GM12878 (cell line): ENCODE results near the gene TSHZ2. TPM values are rescaled to one million over a fixed set of nuclear protein-coding genes. Genes with fewer than 3 reads are reported as not detected.

ENCODE experiments used
- ATAC-seq: fragments of 200-7000 bp; cut with Tn5 transposase; 3 replicates; pipeline ENCODE4 v1.9.1; 2020; ENCODE audit warnings: mild to moderate bottlenecking, moderate library complexity
- BruUV-seq: library from RNA; stranded (reverse); fragments of 400-500 nt; replicated peaks from 2 replicates; lab custom pipeline; 2021; lab: Mats Ljungman, UMichigan
- CTCF ChIA-PET: fragments of 300-600 bp; sonication (Branson Sonifier 250); formaldehyde crosslinking; extraction: SDS; loops from one replicate; lab custom pipeline; 2021; ENCODE audit warnings: inconsistent platforms; lab: Yijun Ruan, JAX
- POLR2A ChIA-PET: fragments of 350-600 bp; formaldehyde crosslinking; extraction: SDS; loops from one replicate; lab custom pipeline; 2021; ENCODE audit warnings: inconsistent platforms; lab: Charles Lee
- RAD21 ChIA-PET: fragments of 300-600 bp; sonication (Branson Sonifier 250); formaldehyde crosslinking; loops from one replicate; lab custom pipeline; 2023; ENCODE audit warnings: antibody characterized with exemption; ENCODE audit not compliant: unreplicated experiment; lab: Charles Lee
- SMC1A ChIA-PET: fragments of 300-600 bp; sonication (Branson Sonifier 250); formaldehyde crosslinking; loops from one replicate; lab custom pipeline; 2023; ENCODE audit not compliant: unreplicated experiment, uncharacterized antibody; lab: Charles Lee
- DNase-seq: peaks from one replicate; pipeline ENCODE4 v3.0.0-alpha.2; 2011; ENCODE audit warnings: low read depth, low spot score
- FAIRE-seq: peaks from 3 replicates; lab custom pipeline; 2011; peaks lifted over from hg19 to GRCh38; lab: Jason Lieb, UNC
- H2AFZ ChIP-seq: 2 replicates; pipeline ENCODE4 v1.6.0; 2011; ENCODE audit warnings: low read depth, low read length, control low read depth; ENCODE audit not compliant: control insufficient read depth
- H3K27ac ChIP-seq: 2 replicates; pipeline ENCODE4 v1.5.1; 2011; ENCODE audit warnings: control low read depth; ENCODE audit not compliant: control insufficient read depth, insufficient read depth
- H3K27me3 ChIP-seq, 2 experiments: replicated peaks in 1 of 2; 2 replicates each; pipeline versions ENCODE4 v1.6.0 to v1.6.1; 2011; ENCODE audit warnings: low read length in 1 of 2; ENCODE audit not compliant: control insufficient read depth in 2 of 2, insufficient read depth in 2 of 2
- H3K36me3 ChIP-seq, 2 experiments: 2 replicates each; pipeline ENCODE4 v1.5.1; 2011; ENCODE audit warnings: low read length in 1 of 2; ENCODE audit not compliant: control insufficient read depth in 2 of 2, insufficient read depth in 2 of 2
- H3K4me1 ChIP-seq: 2 replicates; pipeline ENCODE4 v1.6.1; 2011; ENCODE audit warnings: mild to moderate bottlenecking, low read length, moderate library complexity, mixed read lengths; ENCODE audit not compliant: control insufficient read depth, insufficient read depth
- H3K4me2 ChIP-seq: 2 replicates; pipeline ENCODE4 v1.6.0; 2011; ENCODE audit warnings: control low read depth; ENCODE audit not compliant: control insufficient read depth, insufficient read depth
- H3K4me3 ChIP-seq: fragments of 200-600 bp; sonication (generic); 2 replicates; pipeline ENCODE4 v1.5.1; 2016
- H3K79me2 ChIP-seq: 2 replicates; pipeline ENCODE4 v1.6.0; 2011; ENCODE audit warnings: low read length; ENCODE audit not compliant: control insufficient read depth, insufficient read depth
- H3K9ac ChIP-seq: 2 replicates; pipeline ENCODE4 v1.8.0; 2011; ENCODE audit warnings: low read length, control low read depth, mixed read lengths; ENCODE audit not compliant: control insufficient read depth, insufficient read depth
- H3K9me3 ChIP-seq: replicated peaks from 3 replicates; pipeline ENCODE4 v1.5.1; 2011; ENCODE audit warnings: mild to moderate bottlenecking, low read length; ENCODE audit not compliant: control insufficient read depth, insufficient read depth
- H4K20me1 ChIP-seq: 2 replicates; pipeline ENCODE4 v1.6.0; 2011; ENCODE audit not compliant: control insufficient read depth, insufficient read depth
- EED ChIP-seq: sonication (generic); IDR thresholded peaks from 2 replicates; pipeline ENCODE4 v1.6.1; 2016; ENCODE audit warnings: antibody characterized with exemption, low read depth
- EGR1 ChIP-seq, 2 experiments: IDR thresholded peaks; 1 replicate in 1 of 2; 2 replicates in 1 of 2; pipeline ENCODE4 v1.6.1; 2011 to 2012; ENCODE audit warnings: low read depth in 2 of 2, low read length in 2 of 2, borderline replicate concordance in 1 of 2, mild to moderate bottlenecking in 1 of 2, moderate library complexity in 1 of 2
- IRF4 ChIP-seq: IDR thresholded peaks from 2 replicates; pipeline ENCODE4 v1.6.1; 2011; ENCODE audit warnings: low read depth, low read length
- MTA3 ChIP-seq: IDR thresholded peaks from 2 replicates; pipeline ENCODE4 v1.6.1; 2012; ENCODE audit warnings: low read length, inconsistent platforms, borderline replicate concordance
- NBN ChIP-seq: fragments of 450-650 bp; IDR thresholded peaks from 2 replicates; pipeline ENCODE4 v1.6.1; 2016
- NR2C1 ChIP-seq: fragments of 450-650 bp; IDR thresholded peaks from 2 replicates; pipeline ENCODE4 v1.6.1; 2017; ENCODE audit warnings: antibody characterized with exemption, mild to moderate bottlenecking, moderate library complexity
- YY1 ChIP-seq: IDR thresholded peaks from 2 replicates; pipeline ENCODE4 v1.6.1; 2011; ENCODE audit warnings: low read depth, mild to moderate bottlenecking, low read length
- ZSCAN29 ChIP-seq: fragments of 450-650 bp; IDR thresholded peaks from 2 replicates; pipeline ENCODE4 v1.6.1; 2017; ENCODE audit warnings: mild to moderate bottlenecking, moderate library complexity
- WGBS: methylation state at CpG from one replicate; pipeline ENCODE4 v1.1.6; 2016; ENCODE audit warnings: low lambda C conversion rate; ENCODE audit not compliant: insufficient replicate concordance, insufficient coverage; ENCODE audit errors: missing lambda C conversion rate; 5-methylcytosine and 5-hydroxymethylcytosine counted together
- in situ Hi-C: fragments of 300-500 bp; cut with MboI; formaldehyde crosslinking; loops from 9 replicates; pipeline ENCODE4 v1.14.3; 2018; ENCODE audit warnings: mixed read lengths
- intact Hi-C: fragments of 100-400 bp; cut with micrococcal nuclease; formaldehyde crosslinking; loops from one replicate; pipeline ENCODE4 v1.14.2; 2022; ENCODE audit not compliant: unreplicated experiment
- polyA plus RNA-seq, 11 experiments: library from polyadenylated mRNA; depleted of rRNA in 4 of 11; unstranded in 6 of 11; stranded (reverse) in 5 of 11; fragments of >200 nt; fragmentation: Nextera tagmentation in 4 of 11; fragmentation: Illumina TruSeq in 1 of 11; extraction: Ambion mirVana in 4 of 11; extraction: Trizol in 1 of 11; gene quantifications; 1 replicate in 1 of 11; 2 replicates in 10 of 11; pipeline versions ENCODE4 v1.2.1 to v1.2.3, GENCODE V29; 2011 to 2016; ENCODE audit warnings: inconsistent platforms in 2 of 11, missing spikeins in 2 of 11, low read depth in 1 of 11
- total RNA-seq, 4 experiments: library from RNA; depleted of rRNA in 3 of 4; stranded (reverse); fragments of >200 nt in 3 of 4; fragmentation: Illumina TruSeq in 1 of 4; extraction: Trizol in 1 of 4; gene quantifications; 2 replicates each; pipeline versions ENCODE4 v1.2.1 to v1.2.3, GENCODE V29; 2013 to 2021

TSHZ2 gene
- total and polyA plus RNA-seq, 10 of the 15 experiments (the other 5 are each of a cell fraction or from before 2014, with no cell fraction given) = 0.01 to 0.86 (median 0.13) TPM; not detected in 2

- BruUV-seq = no TSS peak
Measured at GRCh38 chr20:53168491-53168890, 196.3 kb downstream of the TSHZ2 start.

GRCh38 chr20:53170196-53170595 lies 198.0 kb downstream of the TSHZ2 start:
- intact Hi-C loops = no loop called here

More at GRCh38 chr20:53168491-53168890, 196.3 kb downstream of the TSHZ2 start:
- Histone ChIP-seq H3K9me3 (no peaks in the 10 kb centered on the region), H3K4me1 (no peaks in the 10 kb centered on the region), H3K36me3 (no peaks in the 10 kb centered on the region), H3K4me3 (no peak overlapping the region), H3K27me3 (0 out of 4 replicates have a peak, but pooled peaks cover 0 to 3% of the 10 kb centered on the region in 2 experiments), H3K4me2 (no peak overlapping the region), H3K27ac (no peak overlapping the region), H3K9ac (no peak overlapping the region), H3K79me2 (no peaks in the 10 kb centered on the region), H2AFZ (no peak overlapping the region), H4K20me1 (no peaks in the 10 kb centered on the region)
- 11% methylated on average over 1 of the region's 1 CpG for WGBS
- TF ChIP-seq ZSCAN29 (no peak), NR2C1 (no peak), NBN (no peak), EGR1 (IDR thresholded peaks at IDR 0.05; ENCODE audit: borderline replicate concordance in 1 of 2, low read depth in 2 of 2, low read length in 2 of 2) (no peak), YY1 (no peak), MTA3 (no peak), IRF4 (no peak)
- ChIA-PET SMC1A (no interaction called here), POLR2A (no interaction called here), RAD21 (no interaction called here), CTCF (no interaction called here)
- in situ Hi-C loops (no loop called here), intact Hi-C loops (no loop called here)
- DNase-seq (no peak), ATAC-seq (no peak), FAIRE-seq (no peak)

More at GRCh38 chr20:53170196-53170595, 198.0 kb downstream of the TSHZ2 start:
- no TSS peak for BruUV-seq
- Histone ChIP-seq H3K36me3 (no peaks in the 10 kb centered on the region), H3K4me3 (no peak overlapping the region), H3K9ac (no peak overlapping the region), H3K4me2 (no peak overlapping the region)
- in situ Hi-C loops = no loop called here
- WGBS = 49% methylated on average over 7 of the region's 7 CpGs
- TF ChIP-seq EED = no peak
- TF ChIP-seq, all 136 proteins: peak for 0
- H3K27ac ChIP-seq = no peak overlapping the region
- RAD21 ChIA-PET = interaction anchor here (0.8 kb wide), 1 partner anchor 157 kb away, joined by 3 read pairs; no protein-coding TSS in a partner anchor
- H2AFZ ChIP-seq = no peak overlapping the region
- SMC1A ChIA-PET = no interaction called here
- ATAC-seq (no peak), FAIRE-seq (no peak), DNase-seq (no peak)
- POLR2A ChIA-PET = no interaction called here
- 0 out of 4 replicates have a peak, but pooled peaks cover 0 to 3% of the 10 kb centered on the region in 2 experiments for H3K27me3 ChIP-seq
- no peaks in the 10 kb centered on the region for H3K79me2 ChIP-seq
- no peaks in the 10 kb centered on the region for H4K20me1 ChIP-seq
- CTCF ChIA-PET = no interaction called here
- H3K4me1 ChIP-seq = no peaks in the 10 kb centered on the region
- no peaks in the 10 kb centered on the region for H3K9me3 ChIP-seq
